C4-2B (cell line): Measurements from ENCODE around the gene CAMTA1.

Experiments used
- ZFX ChIP-seq: fragments of 450-650 bp; IDR thresholded peaks from 2 replicates; pipeline ENCODE4 v1.6.1; 2017
- TF ChIP-seq, protein P1 (sequence below): fragments of 450-650 bp; conservative IDR thresholded peaks from 2 replicates; pipeline ENCODE4 v1.5.1; 2017; ENCODE audit warnings: mild to moderate bottlenecking

DNA sequence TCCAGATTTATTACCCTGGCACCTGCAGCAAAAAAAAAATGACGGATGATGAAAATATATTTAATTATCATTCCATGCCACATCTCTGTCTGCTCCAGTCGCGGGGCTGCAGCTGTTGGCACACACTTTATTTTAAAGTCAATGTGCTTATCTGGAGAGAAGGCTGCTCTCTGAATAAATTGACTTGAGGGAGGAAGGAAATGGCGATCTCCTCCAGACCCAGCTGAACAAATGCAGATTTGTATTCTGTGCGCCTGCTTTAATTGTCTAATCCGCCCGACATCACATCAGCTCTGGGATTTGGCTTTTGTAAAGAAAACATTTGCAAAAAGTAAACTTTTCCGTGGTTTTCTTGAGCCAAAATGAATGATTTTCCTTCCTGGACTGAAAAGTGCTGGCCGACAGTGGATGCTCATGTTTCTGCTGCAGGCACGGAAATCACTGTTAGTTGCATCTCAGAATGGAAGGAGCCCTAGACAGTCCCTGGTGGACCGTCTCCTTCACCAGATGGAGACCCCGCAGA lies 150.2 kb downstream of the CAMTA1 start:
- TF ChIP-seq, protein P1, sequence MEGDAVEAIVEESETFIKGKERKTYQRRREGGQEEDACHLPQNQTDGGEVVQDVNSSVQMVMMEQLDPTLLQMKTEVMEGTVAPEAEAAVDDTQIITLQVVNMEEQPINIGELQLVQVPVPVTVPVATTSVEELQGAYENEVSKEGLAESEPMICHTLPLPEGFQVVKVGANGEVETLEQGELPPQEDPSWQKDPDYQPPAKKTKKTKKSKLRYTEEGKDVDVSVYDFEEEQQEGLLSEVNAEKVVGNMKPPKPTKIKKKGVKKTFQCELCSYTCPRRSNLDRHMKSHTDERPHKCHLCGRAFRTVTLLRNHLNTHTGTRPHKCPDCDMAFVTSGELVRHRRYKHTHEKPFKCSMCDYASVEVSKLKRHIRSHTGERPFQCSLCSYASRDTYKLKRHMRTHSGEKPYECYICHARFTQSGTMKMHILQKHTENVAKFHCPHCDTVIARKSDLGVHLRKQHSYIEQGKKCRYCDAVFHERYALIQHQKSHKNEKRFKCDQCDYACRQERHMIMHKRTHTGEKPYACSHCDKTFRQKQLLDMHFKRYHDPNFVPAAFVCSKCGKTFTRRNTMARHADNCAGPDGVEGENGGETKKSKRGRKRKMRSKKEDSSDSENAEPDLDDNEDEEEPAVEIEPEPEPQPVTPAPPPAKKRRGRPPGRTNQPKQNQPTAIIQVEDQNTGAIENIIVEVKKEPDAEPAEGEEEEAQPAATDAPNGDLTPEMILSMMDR = no peak
- no peak for TF ChIP-seq ZFX
